PC-9 (cell line): ENCODE measurements around the gene CASR. TPM values are rescaled to one million over a fixed set of nuclear protein-coding genes. Genes with fewer than 3 reads are reported as not detected.

Source experiments
- BruUV-seq: library from RNA; stranded (reverse); fragments of 400-500 nt; replicated peaks from 2 replicates; lab custom pipeline; 2021; lab: Mats Ljungman, UMichigan
- CTCF ChIA-PET: fragments of 300-600 bp; sonication (Branson Sonifier 250); formaldehyde crosslinking; loops from one replicate; lab custom pipeline; 2022; ENCODE audit warnings: antibody characterized with exemption; lab: Charles Lee
- POLR2A ChIA-PET: fragments of 300-600 bp; sonication (Branson Sonifier 250); formaldehyde crosslinking; loops from one replicate; lab custom pipeline; 2022; ENCODE audit warnings: antibody characterized with exemption; ENCODE audit not compliant: unreplicated experiment; lab: Charles Lee
- DNase-seq, 2 experiments: peaks; one replicate each; pipeline versions ENCODE4 v3.0.0 to v3.0.0-alpha.2; 2015 to 2022; ENCODE audit warnings: mixed read lengths in 1 of 2
- H2AFZ ChIP-seq: fragments of 200-600 bp; sonication (generic); 2 replicates; pipeline ENCODE4 v1.8.1; 2017; ENCODE audit warnings: antibody characterized with exemption
- H3F3A ChIP-seq: fragments of 200-600 bp; sonication (generic); 2 replicates; pipeline ENCODE4 v1.8.1; 2017; ENCODE audit warnings: antibody characterized with exemption, mild to moderate bottlenecking, low read depth; ENCODE audit not compliant: insufficient read depth
- H3K27ac ChIP-seq: fragments of 200-600 bp; sonication (generic); 2 replicates; pipeline ENCODE4 v1.6.1; 2016; ENCODE audit warnings: mixed run types
- H3K27me3 ChIP-seq: fragments of 200-600 bp; sonication (generic); 2 replicates; pipeline ENCODE4 v1.6.1; 2016; ENCODE audit warnings: low read depth, mixed run types; ENCODE audit not compliant: insufficient read depth
- H3K36me3 ChIP-seq: fragments of 200-600 bp; sonication (generic); 2 replicates; pipeline ENCODE4 v1.6.1; 2016; ENCODE audit warnings: low read depth, mixed run types
- H3K4me1 ChIP-seq: fragments of 200-600 bp; sonication (generic); replicated peaks from 2 replicates; pipeline ENCODE4 v1.6.1; 2016; ENCODE audit warnings: mixed run types; ENCODE audit not compliant: insufficient read depth
- H3K4me2 ChIP-seq: fragments of 200-600 bp; sonication (generic); 2 replicates; pipeline ENCODE4 v1.6.1; 2017; ENCODE audit warnings: mixed run types
- H3K4me3 ChIP-seq: fragments of 200-600 bp; sonication (generic); 2 replicates; pipeline ENCODE4 v1.6.1; 2016; ENCODE audit warnings: mixed run types
- H3K79me2 ChIP-seq: fragments of 200-600 bp; sonication (generic); 2 replicates; pipeline ENCODE4 v1.6.1; 2017; ENCODE audit warnings: low read depth, mixed run types
- H3K9me2 ChIP-seq: fragments of 200-600 bp; sonication (generic); 2 replicates; pipeline ENCODE4 v1.8.1; 2017; ENCODE audit warnings: mild to moderate bottlenecking; ENCODE audit not compliant: insufficient read depth
- H3K9me3 ChIP-seq: fragments of 200-600 bp; sonication (generic); 2 replicates; pipeline ENCODE4 v1.8.1; 2016; ENCODE audit warnings: low read depth; ENCODE audit not compliant: insufficient read depth
- H4K20me1 ChIP-seq: fragments of 200-600 bp; sonication (generic); 2 replicates; pipeline ENCODE4 v1.8.1; 2017; ENCODE audit not compliant: insufficient read depth
- CTCF ChIP-seq: fragments of 200-600 bp; sonication (generic); conservative IDR thresholded peaks from 2 replicates; pipeline ENCODE4 v1.6.1; 2017; ENCODE audit warnings: mixed run types, antibody characterized with exemption, mild to moderate bottlenecking, moderate library complexity
- EZH2 ChIP-seq: fragments of 200-600 bp; sonication (generic); IDR thresholded peaks from 2 replicates; pipeline ENCODE4 v1.8.0; 2017; ENCODE audit warnings: antibody characterized with exemption, low read depth
- intact Hi-C: fragments of 100-400 bp; cut with micrococcal nuclease; formaldehyde crosslinking; loops from one replicate; pipeline ENCODE4 v1.10.0; 2022; ENCODE audit not compliant: unreplicated experiment
- total RNA-seq: library from RNA; stranded (reverse); gene quantifications from 2 replicates; pipeline ENCODE4 v1.2.3, GENCODE V29; 2021

Gene CASR
- total RNA-seq, 1 experiment from 2014 or later: not detected

- Histone ChIP-seq H3K9me2 (no peaks in the 10 kb centered on the region), H3K9me3 (no peaks in the 10 kb centered on the region), H3K36me3 (no peaks in the 10 kb centered on the region), H4K20me1 (no peaks in the 10 kb centered on the region), H3K27me3 (no peaks in the 10 kb centered on the region), H2AFZ (no peak overlapping the region), H3K4me2 (no peak overlapping the region), H3F3A (no peaks in the 10 kb centered on the region), H3K4me1 (no peaks in the 10 kb centered on the region), H3K79me2 (no peaks in the 10 kb centered on the region), H3K27ac (no peak overlapping the region), H3K4me3 (no peak overlapping the region)
- TSS peak; percentile 67 for BruUV-seq
- intact Hi-C loops: no loop called here
- ChIA-PET CTCF (no interaction called here), POLR2A (interaction anchor here (0.5 kb wide), 2 partner anchors 8 to 487 kb away, joined by 3 to 14 read pairs; no protein-coding TSS in a partner anchor)
- DNase-seq: no peak
- TF ChIP-seq CTCF (no peak), EZH2 (no peak)
Observed at GRCh38 chr3:122325769-122326168, 142.3 kb downstream of the CASR start.

GRCh38 chr3:122331886-122332285, 148.4 kb downstream of the CASR start:
- ChIA-PET POLR2A (no interaction called here), CTCF (no interaction called here)
- DNase-seq: no peak
- Histone ChIP-seq H3K79me2 (no peaks in the 10 kb centered on the region), H3K36me3 (no peaks in the 10 kb centered on the region), H4K20me1 (no peaks in the 10 kb centered on the region), H3K4me3 (no peak overlapping the region), H3K4me2 (no peak overlapping the region), H3K9me2 (no peaks in the 10 kb centered on the region), H3F3A (no peaks in the 10 kb centered on the region), H3K27ac (no peak overlapping the region), H3K9me3 (no peaks in the 10 kb centered on the region), H2AFZ (no peak overlapping the region), H3K4me1 (no peaks in the 10 kb centered on the region), H3K27me3 (no peaks in the 10 kb centered on the region)
- no TSS peak for BruUV-seq
- no peak for TF ChIP-seq EZH2
- intact Hi-C loops: no loop called here

- no peaks in the 10 kb centered on the region for H3F3A ChIP-seq
- H3K27ac ChIP-seq: no peak overlapping the region
- POLR2A ChIA-PET: no interaction called here
- H3K4me1 ChIP-seq: no peaks in the 10 kb centered on the region
- H3K79me2 ChIP-seq: no peaks in the 10 kb centered on the region
- H3K27me3 ChIP-seq: no peaks in the 10 kb centered on the region
- CTCF ChIA-PET: no interaction called here
- no peaks in the 10 kb centered on the region for H3K9me2 ChIP-seq
- no peak for DNase-seq
- no peaks in the 10 kb centered on the region for H3K9me3 ChIP-seq
- TF ChIP-seq EZH2 (no peak), CTCF (no peak)
- H4K20me1 ChIP-seq: no peaks in the 10 kb centered on the region
- no peak overlapping the region for H3K4me3 ChIP-seq
- intact Hi-C loops: no loop called here
- H2AFZ ChIP-seq: no peak overlapping the region
- H3K4me2 ChIP-seq: no peak overlapping the region
- BruUV-seq: no TSS peak
- no peaks in the 10 kb centered on the region for H3K36me3 ChIP-seq
Observed at GRCh38 chr3:122332551-122332950, 149.1 kb downstream of the CASR start.

Other genes starting within 250 kb of the CASR start
- 4.2 and 5.1 TPM in 2 replicates for gene ILDR1, start 161.4 kb upstream of the CASR start, total RNA-seq
- gene CD86, start 128.3 kb upstream of the CASR start, total RNA-seq: not detected in 2 replicates
- 16.8 and 18.0 TPM in 2 replicates for gene CSTA, start 141.6 kb downstream of the CASR start, total RNA-seq
- gene MIX23, start 199.6 kb downstream of the CASR start, total RNA-seq: 44.8 and 63.6 TPM in 2 replicates
- gene FAM162A, start 200.5 kb downstream of the CASR start, total RNA-seq: 36.8 and 41.0 TPM in 2 replicates
- gene WDR5B, start 232.4 kb downstream of the CASR start, total RNA-seq: 4.5 and 5.8 TPM in 2 replicates